Superior temporal gyrus (tissue), 1 donor: Measurements from ENCODE around the gene PATJ.
"Not testable (repeated sequence)": the region's sequence is repeated elsewhere in the genome, so short reads cannot be mapped to it uniquely, and the experiment has no call there.

Experiments
- DNase-seq: peaks from one replicate; pipeline ENCODE4 v3.0.0-alpha.2; 2016; ENCODE audit errors: extremely low spot score

PATJ gene

DNA sequence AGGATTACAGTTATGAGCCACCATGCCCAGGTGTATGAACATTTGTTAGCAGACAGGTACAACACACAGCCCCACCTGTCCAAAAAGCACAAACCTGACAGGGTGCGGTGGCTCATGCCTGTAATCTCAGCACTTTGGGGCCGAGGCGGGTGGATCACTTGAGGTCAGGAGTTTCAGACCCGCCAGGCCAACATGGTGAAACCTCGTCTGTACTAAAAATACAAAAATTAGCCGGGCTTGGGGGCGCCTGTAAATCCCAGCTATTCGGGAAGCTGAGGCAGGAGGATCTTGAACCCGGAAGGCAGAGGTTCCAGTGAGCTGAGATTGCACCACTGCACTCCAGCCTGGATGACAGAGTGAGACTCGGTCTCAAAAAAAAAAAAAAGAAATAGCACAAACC lies 428.1 kb downstream of the PATJ start:
- not testable (repeated sequence) for DNase-seq

DNA sequence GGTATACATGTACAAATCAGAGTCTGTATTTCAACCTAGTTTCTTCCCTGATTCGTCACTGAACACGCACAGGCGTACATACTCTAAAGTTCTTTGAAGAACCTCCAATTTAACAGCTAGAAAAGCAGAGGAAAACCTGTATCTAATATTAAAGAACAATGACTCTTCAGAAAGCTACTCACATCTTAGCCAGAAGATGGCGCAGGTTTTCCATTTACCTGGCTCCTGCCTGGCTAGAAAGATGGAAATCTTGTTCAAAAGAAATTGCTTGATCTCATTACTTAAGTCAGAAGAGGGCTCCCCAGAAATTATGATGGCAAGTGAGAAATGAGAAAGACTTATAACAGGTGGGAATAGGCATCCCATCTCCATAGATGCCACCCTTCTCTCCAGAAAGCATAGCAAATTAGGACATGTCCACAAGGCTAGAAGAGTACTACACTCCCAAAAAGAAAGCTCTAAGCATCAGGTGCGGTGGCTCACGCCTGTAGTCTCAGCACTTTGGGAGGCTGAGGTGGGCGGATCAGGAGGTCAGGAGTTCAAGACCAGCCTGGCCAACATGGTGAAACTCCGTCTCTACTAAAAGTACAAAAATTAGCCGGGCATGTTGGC lies 433.4 kb downstream of the PATJ start:
- DNase-seq, result peak; percentile 85

DNA sequence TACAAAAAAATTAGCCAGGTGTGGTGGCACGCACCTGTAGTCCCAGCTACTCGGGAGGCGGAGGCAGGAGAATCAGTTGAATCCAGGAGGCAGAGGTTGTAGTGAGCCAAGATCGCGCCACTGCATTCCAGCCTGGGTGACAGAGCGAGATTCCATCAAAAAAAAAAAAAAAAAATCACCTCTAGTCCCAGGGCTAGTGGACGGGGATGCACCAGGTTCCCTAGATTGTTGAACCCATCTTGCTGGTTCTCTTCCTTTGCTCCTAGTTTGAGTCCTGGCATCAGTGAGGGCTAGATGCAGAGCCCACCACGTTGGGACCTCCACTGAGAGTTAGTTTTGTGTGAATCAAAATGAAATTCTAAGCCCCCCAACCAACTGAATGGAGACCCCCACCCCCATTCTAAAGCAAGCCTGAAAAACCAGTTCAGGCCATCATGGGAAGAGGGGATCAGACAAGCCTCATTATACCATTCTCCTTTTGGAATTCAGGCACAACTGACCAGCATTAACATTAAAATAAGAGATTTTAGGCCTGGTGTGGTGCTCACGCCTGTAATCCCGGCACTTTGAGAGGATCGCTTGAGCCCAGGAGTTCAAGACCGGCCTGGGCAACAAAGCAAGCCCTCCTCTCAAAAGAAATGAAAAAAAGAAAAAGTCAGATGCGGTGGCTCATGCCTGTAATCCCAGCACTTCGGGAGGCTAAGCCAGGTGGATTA lies 434.5 kb downstream of the PATJ start:
- no peak for DNase-seq

DNA sequence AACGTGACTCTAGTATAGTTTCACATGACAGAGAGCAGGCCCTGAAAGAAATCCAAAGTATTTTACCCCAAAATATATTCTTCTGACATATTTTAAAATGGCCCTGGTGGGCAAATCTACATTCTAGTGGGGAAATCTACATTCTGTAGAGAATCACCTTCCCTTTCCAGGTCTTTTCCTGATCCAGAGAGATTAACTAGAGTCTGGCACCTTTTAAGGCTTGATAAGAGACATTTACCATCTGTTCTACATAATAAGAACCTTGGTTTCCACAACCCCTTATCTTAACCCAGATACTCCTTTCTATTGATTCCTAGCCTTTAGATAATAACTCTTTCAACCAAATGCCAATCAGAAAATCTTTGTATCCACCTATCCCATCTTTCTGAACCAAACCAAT lies 435.3 kb downstream of the PATJ start:
- DNase-seq, result no peak

GRCh38 chr1:62178372-62178771 lies 436.1 kb downstream of the PATJ start:
- no peak for DNase-seq

DNA sequence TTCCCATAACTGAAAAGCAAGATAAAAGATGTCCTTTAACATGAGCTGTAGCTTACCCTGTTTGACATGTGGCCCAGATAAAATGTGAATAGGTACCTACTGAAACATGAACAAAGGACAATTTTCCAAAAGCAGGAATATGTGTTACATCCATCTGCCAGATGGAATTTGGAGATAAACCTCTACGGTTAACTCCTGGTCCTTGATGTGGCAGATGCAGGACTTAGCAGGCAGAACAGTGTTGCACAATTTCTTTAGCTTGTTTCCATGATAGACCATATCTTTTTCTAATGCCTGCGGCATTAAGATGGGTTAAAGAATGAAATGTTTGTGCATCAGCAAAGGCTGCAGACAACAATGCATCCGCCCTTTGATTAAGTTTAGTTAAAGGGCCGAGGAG lies 437.8 kb downstream of the PATJ start:
- not testable (repeated sequence) for DNase-seq

DNA sequence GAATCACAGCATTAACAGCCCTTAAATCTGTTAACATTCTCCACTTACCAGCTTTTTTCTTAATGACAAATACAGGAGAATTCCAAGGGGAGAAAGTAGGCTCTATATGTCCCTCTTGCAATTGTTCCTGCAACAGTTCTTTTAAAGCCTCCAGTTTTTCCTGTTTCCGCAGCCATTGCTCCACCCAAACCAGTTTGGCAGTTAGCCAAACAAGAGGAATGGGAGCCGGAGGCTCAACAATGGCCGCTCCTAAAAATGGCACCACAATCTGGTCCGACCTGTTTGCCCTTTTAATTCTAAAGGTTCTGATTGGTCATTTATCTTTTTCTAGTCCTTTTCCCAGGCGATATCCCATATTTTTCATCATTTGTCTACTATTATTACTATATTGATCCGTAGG lies 438.4 kb downstream of the PATJ start:
- no peak for DNase-seq

DNA sequence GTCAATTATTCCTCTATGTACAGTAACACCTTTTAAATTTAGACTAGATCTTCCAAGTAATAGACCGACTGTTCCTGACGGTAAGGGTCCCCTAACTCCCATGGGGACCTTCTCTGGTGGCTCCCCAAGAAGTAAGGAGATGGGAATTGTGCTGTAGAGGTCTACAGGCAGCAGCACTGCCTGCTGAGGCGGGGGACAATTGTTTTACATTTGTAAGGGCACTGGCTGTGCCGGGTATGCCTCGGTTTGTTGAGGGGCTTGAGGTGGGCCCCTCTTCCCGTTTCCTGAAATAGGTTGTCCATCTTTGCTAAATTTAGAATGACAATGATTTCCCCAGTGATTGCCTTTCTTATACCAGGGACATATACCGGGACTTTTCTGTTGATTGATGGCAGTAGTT lies 439.3 kb downstream of the PATJ start:
- DNase-seq, result no peak

DNA sequence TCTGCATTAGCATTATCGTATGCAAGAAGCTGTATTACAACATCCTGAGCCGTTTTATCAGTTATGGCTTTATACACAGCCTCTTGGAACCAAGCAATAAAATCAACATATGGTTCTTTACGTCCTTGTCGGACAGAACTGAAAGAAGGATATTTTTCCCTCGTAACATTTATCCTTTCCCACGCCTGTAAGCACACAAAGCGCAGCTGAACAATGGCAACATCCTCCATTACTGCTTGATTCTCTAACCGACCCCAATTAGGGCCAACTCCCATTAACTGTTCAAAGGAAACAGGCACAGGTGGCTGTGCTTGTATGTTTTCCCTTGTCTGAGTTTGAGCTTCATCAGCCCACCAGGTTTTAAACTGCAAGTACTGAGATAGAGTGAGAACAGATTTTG lies 439.9 kb downstream of the PATJ start:
- DNase-seq, result not testable (repeated sequence)

DNA sequence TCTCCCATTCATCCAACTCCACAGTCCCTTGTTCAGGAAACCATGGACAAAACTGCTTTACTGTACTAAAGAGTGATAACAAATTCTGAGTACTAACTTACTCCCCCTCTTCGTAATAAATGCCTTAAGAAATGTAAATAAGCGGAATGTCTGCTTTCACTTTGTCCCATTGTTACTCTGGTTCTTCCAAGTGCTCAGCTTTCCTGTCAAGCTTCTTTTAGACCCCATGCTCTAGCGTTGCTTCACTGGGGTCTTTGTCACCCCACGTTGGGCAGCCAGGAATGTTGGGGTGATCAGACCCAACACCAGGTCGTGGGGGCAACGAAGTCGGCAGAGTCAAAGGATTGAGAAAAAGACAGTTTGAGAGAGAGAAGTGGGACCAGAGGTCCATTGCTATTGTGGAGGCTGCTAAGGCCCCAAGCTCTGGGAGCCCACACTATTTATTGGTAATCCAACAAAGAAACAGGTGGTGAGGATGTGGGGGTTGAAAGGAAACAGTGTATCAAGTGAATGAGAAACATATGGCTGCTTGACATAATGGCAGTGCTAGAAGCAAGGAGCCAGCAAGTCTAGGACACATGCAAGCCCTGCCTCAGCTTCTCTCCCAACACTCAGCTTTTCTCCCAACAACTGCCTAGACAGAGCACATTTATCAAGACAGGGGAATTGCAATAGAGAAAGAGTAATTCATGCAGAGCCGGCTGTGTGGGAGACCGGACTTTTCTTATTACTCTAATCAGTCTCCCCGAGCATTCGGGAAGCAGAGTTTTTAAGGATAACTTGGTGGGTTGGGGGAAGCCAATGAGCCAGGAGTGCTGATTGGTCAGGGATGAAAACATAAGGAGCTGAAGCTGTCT lies 441.1 kb downstream of the PATJ start:
- DNase-seq, result not testable (repeated sequence)

- no peak for DNase-seq
Measured at GRCh38 chr1:62184336-62184735, 442.1 kb downstream of the PATJ start.

DNA sequence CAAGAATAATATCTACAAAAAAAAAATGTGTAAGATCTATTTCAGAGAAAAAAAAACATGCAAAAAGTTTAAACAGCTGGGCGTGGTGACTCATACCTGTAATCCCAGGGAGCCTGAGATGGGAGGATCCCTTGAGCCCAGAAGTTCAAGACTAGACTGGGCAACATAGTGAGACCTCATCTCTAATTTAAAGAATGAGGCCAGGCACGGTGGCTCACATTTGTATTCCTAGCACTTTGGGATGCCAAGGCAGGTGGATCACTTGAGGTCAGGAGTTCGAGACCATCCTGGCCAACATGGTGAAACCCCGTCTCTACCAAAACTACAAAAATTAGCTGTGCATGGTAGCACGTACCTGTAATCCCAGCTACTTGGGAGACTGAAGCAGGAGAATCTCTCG lies 443.0 kb downstream of the PATJ start:
- not testable (repeated sequence) for DNase-seq

DNA sequence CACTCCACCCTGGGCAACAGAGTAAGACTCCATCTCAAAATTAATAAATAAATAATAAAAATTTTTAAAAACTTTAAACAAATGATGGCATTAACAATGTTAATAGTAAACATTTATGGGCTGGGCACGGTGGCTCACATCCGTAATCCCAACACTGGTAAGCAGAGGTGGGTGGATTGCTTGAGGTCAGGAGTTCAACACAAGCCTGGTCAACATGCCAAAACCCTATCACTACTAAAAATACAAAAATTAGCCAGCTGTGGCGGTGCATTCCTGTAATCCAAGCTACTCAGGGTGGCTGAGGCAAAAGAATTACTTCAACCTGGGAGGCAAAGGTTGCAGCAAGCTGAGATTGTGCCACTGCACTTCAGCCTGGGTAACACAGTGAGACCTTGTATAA lies 443.4 kb downstream of the PATJ start:
- DNase-seq, result no peak

DNA sequence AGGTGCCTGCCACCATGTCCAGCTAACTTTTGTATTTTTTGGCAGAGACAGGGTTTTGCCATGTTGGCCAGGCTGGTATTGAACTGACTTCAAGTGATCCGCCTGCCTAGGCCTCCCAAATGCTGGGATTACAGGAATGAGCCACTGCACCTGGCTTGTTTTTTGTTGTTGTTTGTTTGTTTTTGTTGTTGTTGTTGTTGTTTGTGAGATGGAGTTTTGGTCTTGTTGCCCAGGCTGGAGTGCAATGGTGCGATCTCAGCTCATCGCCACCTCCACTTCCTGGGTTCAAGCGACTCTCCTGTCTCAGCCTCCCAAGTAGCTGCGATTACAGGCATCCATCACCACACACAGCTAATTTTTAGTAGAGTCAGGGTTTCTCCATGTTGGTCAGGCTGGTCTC lies 445.3 kb downstream of the PATJ start:
- no peak for DNase-seq

DNA sequence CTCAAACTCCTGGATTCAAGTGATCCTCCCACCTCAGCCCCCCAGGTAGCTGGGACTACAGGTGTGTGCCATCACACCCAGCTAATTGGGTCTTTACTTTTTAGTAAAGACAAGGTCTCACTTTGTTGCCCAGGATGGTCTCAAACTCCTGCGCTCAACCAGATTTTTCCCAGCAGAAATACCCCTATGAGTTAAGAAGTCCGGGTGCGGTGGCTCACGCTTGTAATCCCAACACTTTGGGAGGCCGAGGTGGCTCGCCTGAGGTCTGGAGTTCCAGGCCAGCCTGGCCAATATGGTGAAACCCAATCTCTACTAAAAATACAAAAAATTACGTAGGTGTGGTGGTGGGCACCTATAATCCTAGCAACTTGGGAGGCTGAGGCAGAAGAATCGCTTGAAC lies 445.8 kb downstream of the PATJ start:
- no peak for DNase-seq

DNA sequence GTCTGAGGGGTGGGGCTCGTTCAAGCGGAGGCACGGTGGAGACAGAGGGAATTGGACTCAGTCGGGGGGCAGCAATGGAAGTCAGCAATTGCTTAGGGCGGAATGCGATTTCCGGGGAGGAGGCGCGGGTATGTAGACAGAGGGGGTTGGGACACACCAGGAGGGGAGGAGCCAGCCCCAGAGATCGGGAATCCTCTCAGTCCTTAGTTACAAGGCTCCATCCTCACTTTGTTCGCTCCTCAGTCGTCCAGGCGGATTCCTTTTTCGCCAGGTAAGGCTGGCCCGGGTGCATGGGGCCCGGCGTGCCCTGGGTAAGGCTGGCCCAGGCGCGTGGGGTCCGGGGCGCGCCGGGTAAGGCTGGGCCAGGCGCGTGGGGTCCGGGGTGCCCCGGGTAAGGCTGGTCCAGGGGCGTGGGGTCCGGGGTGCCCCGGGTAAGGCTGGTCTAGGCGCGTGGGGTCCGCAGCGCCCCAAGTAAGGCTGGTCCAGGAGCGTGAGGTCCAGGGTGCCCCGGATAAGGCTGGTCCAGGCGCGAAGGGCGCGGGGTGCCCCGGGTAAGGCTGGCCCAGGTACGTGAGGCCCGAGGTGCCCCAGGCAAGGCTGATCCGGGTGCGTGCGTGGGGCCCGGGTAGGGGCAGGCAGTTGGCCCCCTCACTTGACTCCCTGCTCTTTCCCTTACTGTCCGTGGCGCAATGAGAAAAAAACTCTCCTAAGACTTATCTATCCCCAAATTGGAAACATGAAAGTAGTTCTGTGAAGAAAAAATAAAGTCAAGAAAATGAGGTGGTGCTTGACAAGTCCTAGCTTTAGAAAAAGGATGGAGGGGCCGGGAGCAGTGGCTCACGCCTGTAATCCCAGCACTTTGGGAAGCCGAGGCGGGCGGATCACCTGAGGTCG lies 452.6 kb downstream of the PATJ start, which contains the start of gene L1TD1:
Gene L1TD1, plus strand, starts transcription at position 199 of the 894 bp plus-strand sequence. CDS start 11,780 bp downstream, outside the sequence.
- no peak for DNase-seq

GRCh38 chr1:62196086-62196690 lies 453.9 kb downstream of the PATJ start:
- no peak for DNase-seq

DNA sequence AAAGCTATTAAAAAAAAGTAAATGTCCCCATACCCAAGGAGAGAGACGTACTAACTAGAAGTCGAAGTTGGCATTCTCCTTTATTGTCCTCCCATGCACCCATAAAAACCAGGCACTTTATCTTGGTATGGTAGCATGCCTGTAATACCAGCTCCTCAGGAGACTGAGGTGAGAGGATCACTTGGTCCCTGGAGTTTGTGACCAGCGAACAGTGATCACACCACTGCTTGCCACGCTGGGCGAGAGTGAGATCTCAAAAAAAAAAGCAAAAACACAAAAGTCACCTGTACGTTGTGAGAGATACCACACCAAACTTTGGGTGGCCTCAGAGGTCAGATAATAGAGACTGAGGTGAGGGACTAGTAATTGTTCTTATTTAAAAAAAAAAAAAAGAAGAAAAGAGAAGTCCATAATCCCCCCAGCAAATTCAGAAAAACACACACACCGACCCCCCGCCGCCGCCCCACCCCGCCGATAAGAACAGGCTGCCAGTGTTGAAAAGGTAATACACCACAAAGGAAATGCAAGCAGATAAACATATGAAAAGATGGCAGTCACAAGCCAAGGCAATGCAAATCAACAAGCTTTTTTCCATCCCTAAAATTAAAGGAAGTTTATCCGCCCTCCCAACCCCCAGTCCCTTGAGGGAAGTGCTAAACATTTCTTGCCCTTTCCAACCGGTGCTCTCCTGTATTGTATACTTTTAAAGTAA lies 455.9 kb downstream of the PATJ start:
- no peak for DNase-seq

GRCh38 chr1:62198781-62199125 lies 456.5 kb downstream of the PATJ start:
- no peak for DNase-seq

DNA sequence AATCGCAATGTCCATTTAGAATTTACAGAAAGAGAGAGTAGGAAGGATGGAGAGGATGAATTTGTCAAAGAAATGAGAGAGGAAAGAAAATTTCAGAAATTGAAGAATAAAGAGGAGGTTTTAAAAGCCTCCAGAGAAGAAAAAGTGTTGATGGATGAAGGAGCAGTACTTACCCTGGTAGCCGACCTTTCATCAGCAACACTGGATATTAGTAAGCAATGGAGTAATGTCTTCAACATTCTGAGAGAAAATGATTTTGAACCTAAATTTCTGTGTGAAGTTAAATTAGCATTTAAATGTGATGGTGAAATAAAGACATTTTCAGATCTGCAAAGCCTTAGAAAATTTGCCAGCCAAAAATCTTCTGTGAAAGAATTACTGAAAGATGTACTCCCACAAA lies 464.9 kb downstream of the PATJ start:
- DNase-seq, result no peak

DNA sequence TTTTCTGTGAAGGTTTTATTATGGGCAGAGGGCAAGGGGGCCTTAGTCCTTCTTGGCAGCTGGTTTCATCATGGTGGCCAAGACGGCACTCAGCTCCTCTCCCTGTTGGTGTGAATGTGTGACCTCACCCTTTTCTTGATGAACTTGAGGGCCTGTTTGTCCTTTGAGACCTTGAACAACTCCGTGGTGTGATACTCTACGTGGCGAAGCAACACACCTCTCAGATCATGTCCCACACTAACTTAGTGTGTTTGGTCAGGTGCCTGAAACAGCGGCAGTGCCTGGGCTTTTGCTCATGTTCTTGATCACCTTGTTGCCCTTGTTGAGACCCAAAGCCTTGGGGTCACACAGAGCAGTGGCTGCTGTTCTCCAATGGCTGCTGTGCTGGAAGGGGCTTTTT lies 465.8 kb downstream of the PATJ start:
- DNase-seq, result no peak
